ENCODE results near the gene ATG4C. TPM values are rescaled to one million over a fixed set of nuclear protein-coding genes. Genes with fewer than 3 reads are reported as not detected.
"Not testable (repeated sequence)": the region's sequence is repeated elsewhere in the genome, so short reads cannot be mapped to it uniquely, and the experiment has no call there.

The ATG4C gene
- total RNA-seq, 4 donors from 2014 or later = 0.95 to 7.5 (median 5.7) TPM

GRCh38 chr1:62762027-62762426 lies 21.9 kb upstream of the ATG4C start:
- H3K36me3 ChIP-seq; H3K27me3 ChIP-seq; H3K27ac ChIP-seq; H3K4me3 ChIP-seq; H3K9me3 ChIP-seq; DNase-seq; intact Hi-C loops (cut with DNase I): not testable (repeated sequence)
- WGBS, 2 donors = 80 to 100% methylated on average over 2 to 3 of the region's 4 CpGs
- H3K4me1 ChIP-seq = peaks cover 0 to 16% (median 0%) of the 10 kb centered on the region in 3 donors

- intact Hi-C loops (cut with DNase I) = no loop called here
- Histone ChIP-seq H3K4me3 (no peak overlapping the region), H3K36me3 (no peaks in the 10 kb centered on the region), H3K27me3 (no peaks in the 10 kb centered on the region), H3K27ac (no peak overlapping the region), H3K9me3 (no peaks in the 10 kb centered on the region), H3K4me1 (peaks cover 0 to 4% (median 0%) of the 10 kb centered on the region in 3 donors)
- TF ChIP-seq POLR2A (IDR thresholded peaks at IDR 0.05) (no peak), CTCF (IDR thresholded peaks at IDR 0.05) (no peak)
- WGBS, 2 donors = 42 to 52% methylated on average over 3 to 4 of the region's 4 CpGs
- DNase-seq = no peak
Measured at GRCh38 chr1:62765981-62766380, 18.0 kb upstream of the ATG4C start.

GRCh38 chr1:62768551-62768950 lies 15.4 kb upstream of the ATG4C start:
- 86 to 90% methylated on average over 11 of the region's 11 CpGs for WGBS, 2 donors
- H3K36me3 ChIP-seq; H3K4me3 ChIP-seq; DNase-seq; intact Hi-C loops (cut with DNase I); H3K9me3 ChIP-seq; H3K4me1 ChIP-seq; H3K27ac ChIP-seq; H3K27me3 ChIP-seq: not testable (repeated sequence)

GRCh38 chr1:62772607-62773295 lies 11.2 kb upstream of the ATG4C start:
- Histone ChIP-seq H3K9me3 (no peaks in the 10 kb centered on the region), H3K4me3 (no peak overlapping the region), H3K27me3 (no peaks in the 10 kb centered on the region), H3K36me3 (no peaks in the 10 kb centered on the region), H3K27ac (no peak overlapping the region), H3K4me1 (no peaks in the 10 kb centered on the region)
- DNase-seq = no peak
- no peak for TF ChIP-seq CTCF (IDR thresholded peaks at IDR 0.05)
- no peak for TF ChIP-seq POLR2A (IDR thresholded peaks at IDR 0.05)
- intact Hi-C loops (cut with DNase I) = no loop called here
- 89 to 92% methylated on average over 1 of the region's 1 CpG for WGBS, 2 donors

- TF ChIP-seq CTCF (IDR thresholded peaks at IDR 0.05) (no peak), POLR2A (IDR thresholded peaks at IDR 0.05) (no peak)
- H3K27ac ChIP-seq = no peak overlapping the region
- no peaks in the 10 kb centered on the region for H3K4me1 ChIP-seq
- H3K9me3 ChIP-seq = no peaks in the 10 kb centered on the region
- no peaks in the 10 kb centered on the region for H3K27me3 ChIP-seq
- no peak overlapping the region for H3K4me3 ChIP-seq
- 65 to 73% methylated on average over 2 of the region's 2 CpGs for WGBS, 2 donors
- intact Hi-C loops (cut with DNase I) = no loop called here
- H3K36me3 ChIP-seq = no peaks in the 10 kb centered on the region
- DNase-seq = no peak
Measured at GRCh38 chr1:62774006-62774405, 9.9 kb upstream of the ATG4C start.

GRCh38 chr1:62774971-62775595 lies 8.8 kb upstream of the ATG4C start:
- no peak overlapping the region for H3K27ac ChIP-seq
- H3K36me3 ChIP-seq = no peaks in the 10 kb centered on the region
- WGBS, 2 donors = 74% methylated on average over 3 of the region's 3 CpGs
- H3K27me3 ChIP-seq = no peaks in the 10 kb centered on the region
- no peaks in the 10 kb centered on the region for H3K4me1 ChIP-seq
- TF ChIP-seq POLR2A (IDR thresholded peaks at IDR 0.05) (no peak), CTCF (IDR thresholded peaks at IDR 0.05) (no peak)
- no peak for DNase-seq
- intact Hi-C loops (cut with DNase I) = no loop called here
- H3K4me3 ChIP-seq = no peak overlapping the region
- H3K9me3 ChIP-seq = no peaks in the 10 kb centered on the region

Data from esophagus squamous epithelium (tissue), 5 donors.